ENCODE measurements around the gene OR1M1.

The OR1M1 gene

DNA sequence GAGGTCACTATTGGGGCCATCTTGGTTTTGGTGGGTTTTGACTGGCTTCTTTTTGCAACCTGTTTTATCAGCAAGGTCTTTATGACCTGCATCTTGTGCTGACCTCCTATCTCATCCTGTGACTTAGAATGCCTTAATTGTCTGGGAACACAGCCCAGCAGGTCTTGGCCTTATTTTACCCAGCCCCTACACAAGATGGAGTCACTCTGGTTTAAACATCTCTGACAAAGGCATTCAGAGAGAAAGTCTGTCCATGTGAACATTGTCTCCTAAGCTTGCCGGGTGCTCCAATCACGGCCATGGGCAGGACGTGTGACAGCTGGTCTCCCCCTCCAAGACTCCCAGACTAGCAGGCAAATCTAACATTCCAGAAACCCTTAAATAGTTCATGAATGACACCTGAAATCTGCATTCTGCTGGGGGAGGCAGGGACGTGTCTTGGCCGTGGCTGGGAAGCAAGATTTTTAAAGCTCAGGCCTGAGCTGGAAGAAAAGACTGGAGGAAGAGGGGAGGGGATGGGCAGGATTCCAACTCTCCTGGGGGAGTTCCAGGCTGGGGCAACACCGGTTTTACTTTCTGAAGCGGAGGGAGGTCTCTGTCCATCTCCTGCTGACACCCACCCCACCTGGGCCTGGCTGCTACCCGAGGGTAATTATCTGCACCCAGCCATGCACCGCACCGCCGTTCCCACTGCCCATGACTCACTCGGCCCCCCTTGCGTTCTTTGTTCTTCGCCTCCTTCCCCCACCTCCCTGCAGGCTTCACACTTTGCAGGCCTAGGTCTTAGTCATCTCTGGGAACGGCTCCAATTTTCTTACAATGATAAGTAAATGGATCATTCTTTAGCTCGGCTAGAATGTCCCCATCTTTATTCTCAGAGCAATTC, 11.6 kb upstream of the OR1M1 start:
- DNase-seq (ENCODE audit: low read depth in 2 of 2) = peak; percentile 68 to 75

DNA sequence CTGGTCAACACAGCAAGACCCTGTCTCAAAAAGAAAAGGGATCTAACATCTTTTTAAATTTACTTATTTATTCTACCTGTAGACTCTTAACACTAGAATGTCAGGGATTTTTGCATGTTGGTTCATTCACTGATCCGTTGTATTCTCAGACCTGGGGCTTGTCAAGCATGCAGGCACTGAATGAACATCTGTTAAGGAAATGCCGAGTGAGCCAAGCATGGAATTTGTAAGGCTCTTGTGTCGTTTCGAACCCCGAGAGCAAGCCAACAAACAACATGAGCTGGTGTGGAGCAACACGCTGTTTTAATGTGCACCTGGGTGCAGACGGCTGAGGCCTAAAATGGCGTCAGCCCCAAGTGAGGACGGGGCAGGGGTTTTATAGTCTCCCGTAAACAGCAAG, 10.0 kb upstream of the OR1M1 start:
- no peak for DNase-seq (ENCODE audit: low read depth in 2 of 2)

DNA sequence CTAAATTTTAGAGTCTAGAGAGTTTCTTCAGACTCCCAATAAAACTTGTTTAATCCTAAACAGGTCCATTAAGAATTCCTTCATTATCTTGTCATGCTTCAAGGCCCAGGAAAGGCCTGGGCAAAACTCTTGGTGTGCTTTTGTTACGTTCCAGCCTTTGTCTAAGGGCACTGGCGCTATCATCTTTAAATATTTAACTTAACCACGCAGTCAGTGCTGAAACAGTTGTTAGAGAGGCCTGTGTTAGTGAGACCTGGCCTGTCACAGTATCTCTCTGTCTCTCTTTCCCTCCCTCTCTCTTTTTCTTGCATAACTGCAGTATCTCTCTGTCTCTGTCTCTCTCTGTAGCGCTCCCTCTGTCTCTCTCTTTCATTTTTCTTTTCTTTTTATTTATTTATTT, 8.2 kb upstream of the OR1M1 start:
- DNase-seq (ENCODE audit: low read depth in 2 of 2) = no peak

DNA sequence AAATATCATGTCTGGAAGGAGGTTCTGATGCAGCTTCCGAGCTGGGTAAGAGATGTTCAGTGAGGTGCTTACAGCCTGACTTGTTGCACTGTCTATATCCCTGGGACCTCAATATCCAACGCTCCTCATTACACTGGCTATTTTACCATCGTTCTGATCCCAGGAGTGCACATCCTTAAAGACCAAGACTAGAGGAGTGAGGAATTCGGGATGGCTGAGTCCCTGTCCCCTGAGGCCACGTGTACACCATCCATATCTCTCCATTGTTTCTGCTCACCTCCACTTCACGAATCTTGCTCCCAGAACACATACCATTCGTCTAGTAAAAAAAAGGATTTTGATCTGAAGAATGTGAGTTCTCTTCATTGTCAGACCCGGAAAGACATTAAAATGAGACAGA, 20.5 kb downstream of the OR1M1 start, which contains the start of gene OR7G2:
TSS of gene OR7G2 (minus strand) at position 101 of the 400 bp plus-strand sequence. CDS start 4,232 bp downstream, outside the sequence.
- no peak for DNase-seq (ENCODE audit: low read depth in 2 of 2)

DNA sequence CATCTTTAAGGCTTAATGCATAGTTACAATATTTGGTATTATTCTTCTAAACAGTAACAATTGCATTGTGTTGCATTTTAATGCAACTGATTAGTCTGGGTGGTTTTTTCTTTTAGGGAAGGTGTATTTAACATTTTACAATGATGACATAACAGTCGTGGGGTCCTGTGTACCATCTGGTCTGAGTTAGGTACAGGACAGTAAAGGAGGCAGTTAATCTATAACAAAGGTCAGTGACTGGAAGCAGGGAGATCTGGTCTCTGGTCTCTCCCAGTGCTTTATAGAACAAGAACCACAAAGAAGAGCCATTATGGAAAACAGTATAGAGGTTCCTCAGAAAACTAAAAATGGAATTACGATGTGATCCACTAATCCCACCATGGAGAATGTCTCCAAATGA, 23.1 kb downstream of the OR1M1 start:
- DNase-seq (ENCODE audit: low read depth in 2 of 2) = no peak

DNA sequence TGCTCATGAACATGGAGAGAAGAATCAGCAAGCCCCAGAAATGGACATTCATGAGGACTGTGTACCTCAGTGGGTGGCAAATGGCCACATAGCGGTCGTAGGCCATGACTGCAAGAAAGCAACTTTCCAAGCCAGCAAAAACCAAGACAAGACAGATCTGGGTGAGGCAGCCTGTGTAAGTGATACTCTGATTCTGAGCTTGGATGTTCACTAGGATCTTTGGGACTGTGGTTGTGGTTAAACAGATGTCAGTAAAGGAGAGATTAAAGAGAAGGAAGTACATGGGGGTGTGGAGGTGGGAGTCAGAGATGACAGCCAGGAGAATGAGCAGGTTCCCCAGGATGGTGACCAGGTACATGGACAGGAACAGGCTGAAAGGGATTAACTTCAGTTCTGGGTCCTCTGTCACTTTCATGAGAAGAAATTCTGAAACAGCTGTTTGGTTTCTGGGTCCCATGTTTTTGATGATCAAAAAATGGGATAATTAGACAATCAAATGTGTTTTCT, 28.5 kb downstream of the OR1M1 start, which contains the start of gene OR7G1:
TSS of gene OR7G1 (minus strand) at position 457 of the 507 bp plus-strand sequence. CDS start at position 457, 0 bp downstream.
- no peak for DNase-seq (ENCODE audit: low read depth in 2 of 2)

DNA sequence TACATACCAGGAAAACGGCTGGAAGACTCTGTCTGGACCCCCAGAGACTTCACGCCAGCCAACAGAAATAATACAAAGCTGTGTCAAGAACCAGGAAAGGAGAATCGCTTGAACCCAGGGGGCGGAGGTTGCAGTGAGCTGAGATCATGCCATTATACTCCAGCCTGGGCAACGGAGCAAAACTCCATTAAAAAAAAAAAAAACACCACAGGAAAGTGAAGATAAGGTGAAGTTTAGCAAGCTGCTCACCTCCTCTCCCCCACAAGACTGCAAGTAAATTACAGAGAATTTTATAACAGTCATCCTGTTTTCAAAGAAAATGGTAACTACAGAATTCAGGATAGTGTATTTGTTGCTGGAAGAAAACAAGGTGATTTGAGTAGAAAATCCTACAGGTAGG, 29.7 kb downstream of the OR1M1 start:
- no peak for DNase-seq (ENCODE audit: low read depth in 2 of 2)

DNA sequence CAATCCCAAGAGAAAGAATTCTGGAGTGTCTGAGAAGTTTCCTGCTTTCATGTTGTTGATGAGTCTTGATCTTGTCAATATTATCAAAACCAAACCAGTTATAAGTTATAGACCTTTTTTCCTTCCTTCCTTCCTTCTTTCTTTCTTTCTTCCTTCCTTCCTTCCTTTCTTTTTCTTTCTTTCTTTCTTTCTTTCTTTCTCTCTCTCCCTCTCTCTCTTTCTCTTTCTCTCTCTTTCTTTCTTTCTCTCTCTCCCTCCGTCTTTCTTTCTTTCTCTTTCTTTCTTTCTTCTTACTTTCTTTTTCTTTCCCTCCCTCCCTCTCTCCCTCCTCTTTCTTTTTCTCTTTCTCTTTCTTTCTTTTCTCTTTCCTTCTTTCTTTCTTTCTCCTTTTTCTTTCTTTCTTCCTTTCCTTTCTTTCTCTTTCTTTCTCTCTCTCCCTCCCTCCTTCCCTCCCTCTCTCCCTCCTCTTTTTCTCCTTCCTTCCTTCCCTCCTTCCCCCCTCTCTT, 40.1 kb downstream of the OR1M1 start, which contains the start of gene OR7G3:
TSS of gene OR7G3 (minus strand) at position 51 of the 506 bp plus-strand sequence. CDS start at position 51, 0 bp downstream.
- DNase-seq (ENCODE audit: low read depth in 2 of 2) = no peak

DNA sequence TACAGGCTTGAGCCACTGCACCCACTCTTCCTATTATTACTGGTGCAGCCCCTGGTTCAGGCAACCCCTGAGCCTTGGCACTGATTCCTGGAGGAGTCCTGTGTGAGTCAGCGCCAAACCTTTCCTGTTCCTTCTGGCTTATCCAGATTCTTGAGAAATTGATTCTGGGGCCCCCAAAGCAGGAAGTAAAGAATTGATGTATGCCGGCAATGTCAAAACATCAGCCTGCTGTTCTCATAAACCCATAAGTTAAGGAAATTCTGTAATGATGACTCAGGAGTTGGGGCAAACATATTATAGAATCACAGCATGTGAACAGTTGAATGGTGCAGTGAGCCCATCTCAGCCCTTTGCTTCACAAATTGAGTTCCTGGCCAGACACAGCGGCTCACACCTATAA, 41.3 kb downstream of the OR1M1 start:
- no peak for DNase-seq (ENCODE audit: low read depth in 2 of 2)

DNA sequence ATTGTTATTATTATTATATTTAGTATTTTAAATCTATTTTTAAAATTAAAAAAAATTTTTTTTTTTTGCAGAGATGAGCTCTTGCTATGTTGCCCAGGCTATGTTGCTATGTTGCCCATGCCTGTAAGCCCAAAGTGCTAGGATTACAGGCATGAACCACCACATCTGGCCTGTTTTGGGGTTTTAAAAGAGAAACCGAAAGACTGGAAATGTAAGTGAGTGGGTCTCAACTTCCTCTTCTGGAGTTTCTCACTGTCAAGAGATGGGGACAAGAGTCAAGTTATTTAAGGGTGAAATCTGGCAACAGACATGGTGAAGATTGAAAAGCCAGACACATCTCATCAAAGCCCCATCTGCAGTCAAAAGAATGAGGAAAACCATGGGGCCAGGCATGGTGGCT, 44.1 kb downstream of the OR1M1 start:
- no peak for DNase-seq (ENCODE audit: low read depth in 2 of 2)

DNA sequence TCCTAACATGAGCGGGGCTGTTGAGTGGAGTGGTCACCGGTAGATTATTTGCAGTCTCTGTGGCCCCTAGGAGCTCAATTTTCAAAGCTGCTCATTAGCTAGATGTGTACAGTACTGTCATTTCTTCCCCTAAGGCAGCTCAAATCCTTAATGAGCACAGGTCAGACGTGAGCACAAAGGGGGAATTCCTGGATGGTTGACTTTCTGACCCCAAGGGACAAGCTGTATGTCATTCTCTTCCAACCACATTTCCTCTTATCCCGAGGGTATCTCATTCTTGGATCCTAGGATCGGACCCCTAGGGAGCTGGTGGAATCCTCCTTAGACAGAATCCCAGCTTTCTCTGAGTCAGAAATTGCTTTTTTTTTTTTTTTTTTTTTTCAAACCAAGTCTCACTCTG, 45.6 kb downstream of the OR1M1 start:
- no peak for DNase-seq (ENCODE audit: low read depth in 2 of 2)

DNA sequence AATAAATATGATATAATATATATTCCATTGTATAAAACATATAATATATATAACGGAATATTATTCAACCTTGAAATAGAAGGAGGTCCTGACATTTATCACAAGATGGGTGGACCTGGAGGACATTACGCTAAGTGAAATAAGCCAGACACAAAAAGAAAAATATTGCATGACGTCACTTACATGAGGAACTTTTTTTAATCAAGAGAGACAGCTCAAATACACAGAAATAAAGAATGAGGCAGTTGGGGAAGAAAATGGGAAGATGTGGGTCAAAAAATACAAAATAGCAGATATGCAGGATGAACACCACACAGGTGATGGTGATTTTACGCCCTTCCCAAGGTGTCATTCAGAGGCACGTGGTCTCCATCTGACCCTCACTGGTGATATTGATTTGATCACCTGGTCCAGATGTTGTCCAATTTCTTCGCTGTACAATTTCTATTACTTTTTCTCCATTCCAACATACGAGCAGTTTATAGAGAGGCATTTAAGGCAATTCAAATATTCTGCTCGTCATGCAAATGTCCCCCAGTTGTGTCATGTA, 52.8 kb downstream of the OR1M1 start:
- no peak for DNase-seq (ENCODE audit: low read depth in 2 of 2)

DNA sequence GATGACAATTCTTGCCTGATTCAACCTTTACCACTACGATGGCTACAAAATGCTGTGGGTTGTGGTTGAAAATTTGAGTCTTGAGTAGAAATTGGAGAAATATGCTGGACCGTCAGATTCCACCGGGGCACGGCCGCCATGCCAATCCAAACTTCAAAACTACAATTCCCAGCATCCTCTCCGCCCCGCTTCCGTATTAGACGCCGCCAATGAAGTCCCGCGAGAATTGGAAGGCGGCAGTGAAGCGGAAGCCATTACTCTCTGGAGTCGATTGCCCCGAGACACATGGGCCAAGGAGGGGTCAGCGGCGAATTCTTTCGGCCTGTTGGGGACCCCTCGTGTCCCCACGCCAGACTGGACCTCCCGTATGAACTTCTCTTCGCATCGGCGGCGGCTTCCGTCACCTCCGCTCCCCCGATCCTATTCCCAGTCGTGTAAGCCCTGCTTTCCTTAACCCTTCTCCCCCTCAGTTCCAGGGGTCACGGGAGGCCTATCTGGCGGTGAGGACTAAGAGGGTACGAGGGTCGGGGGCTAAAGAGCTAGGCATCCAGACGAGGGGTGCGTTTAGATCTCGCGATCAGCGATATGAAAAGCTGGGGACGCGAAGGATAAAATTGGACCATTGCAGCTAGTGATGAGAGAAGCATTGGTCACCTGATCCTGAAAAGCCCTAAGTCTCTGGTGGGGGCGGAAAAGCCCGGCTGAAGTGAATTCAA, 53.5 kb downstream of the OR1M1 start, which contains the start of gene ZNF317:
TSS of gene ZNF317 (plus strand) at position 239 of the 716 bp plus-strand sequence. CDS start 15,620 bp downstream, outside the sequence.
- peak; percentile 86 to 87 for DNase-seq (ENCODE audit: low read depth in 2 of 2)

DNA sequence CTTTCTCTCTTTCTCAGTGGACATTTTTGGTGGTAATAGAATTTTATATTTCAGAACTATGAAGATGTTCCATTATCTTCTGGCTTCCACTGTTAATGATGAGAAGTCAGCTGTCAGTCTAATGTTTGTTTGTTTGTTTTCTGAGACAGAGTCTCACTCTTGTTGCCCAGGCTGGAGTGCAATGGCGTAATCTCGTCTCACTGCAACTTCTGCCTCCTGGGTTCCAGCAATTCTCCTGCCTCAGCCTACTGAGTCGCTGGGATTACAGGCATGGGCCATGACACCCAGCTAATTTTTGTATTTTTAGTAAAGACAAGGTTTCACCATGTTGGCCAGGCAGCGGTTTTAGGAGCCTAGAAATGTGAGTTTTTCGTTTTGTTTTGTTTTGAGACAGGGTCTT, 58.1 kb downstream of the OR1M1 start:
- DNase-seq (ENCODE audit: low read depth in 2 of 2) = no peak

Data from fibroblast of skin of left quadriceps (primary cell).